ENCODE results near the gene STX16.

STX16 gene

DNA sequence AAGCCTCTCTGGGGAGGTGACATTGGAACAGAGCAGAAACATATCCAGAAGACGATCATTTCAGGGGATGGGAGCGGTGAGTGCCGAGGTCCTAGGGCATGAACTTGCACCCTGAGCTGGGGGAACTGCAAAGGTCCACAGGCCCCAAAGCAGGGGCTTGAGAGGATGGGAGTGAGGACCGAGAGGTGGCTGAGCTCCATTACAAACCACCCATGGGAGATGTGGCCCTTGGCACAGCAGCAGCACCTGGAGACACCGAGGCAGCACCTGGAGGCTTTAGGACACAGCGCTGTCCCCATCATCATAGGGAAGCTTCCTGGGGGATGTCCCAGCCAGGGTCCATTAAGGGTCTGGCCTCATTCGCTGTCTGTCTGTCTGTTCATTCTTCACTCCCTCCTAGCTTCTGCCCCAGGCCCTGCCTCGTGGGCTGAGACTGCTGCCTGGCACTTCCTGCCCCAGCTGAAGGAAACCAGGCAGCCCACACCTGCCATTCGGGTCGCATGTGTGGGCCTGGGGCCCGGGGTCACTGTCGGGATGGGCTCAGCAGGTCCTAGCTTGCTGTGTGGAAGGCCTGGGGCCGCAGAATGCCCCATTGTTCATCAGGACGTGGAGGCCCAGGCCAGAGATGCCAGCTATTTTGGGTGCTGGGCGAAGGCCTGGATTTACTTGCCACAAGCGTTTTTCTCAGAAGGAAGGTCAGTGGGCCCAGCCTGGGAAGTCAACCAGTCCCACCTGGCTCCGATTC, 42.8 kb upstream of the STX16 start:
- TF ChIP-seq, protein P1, sequence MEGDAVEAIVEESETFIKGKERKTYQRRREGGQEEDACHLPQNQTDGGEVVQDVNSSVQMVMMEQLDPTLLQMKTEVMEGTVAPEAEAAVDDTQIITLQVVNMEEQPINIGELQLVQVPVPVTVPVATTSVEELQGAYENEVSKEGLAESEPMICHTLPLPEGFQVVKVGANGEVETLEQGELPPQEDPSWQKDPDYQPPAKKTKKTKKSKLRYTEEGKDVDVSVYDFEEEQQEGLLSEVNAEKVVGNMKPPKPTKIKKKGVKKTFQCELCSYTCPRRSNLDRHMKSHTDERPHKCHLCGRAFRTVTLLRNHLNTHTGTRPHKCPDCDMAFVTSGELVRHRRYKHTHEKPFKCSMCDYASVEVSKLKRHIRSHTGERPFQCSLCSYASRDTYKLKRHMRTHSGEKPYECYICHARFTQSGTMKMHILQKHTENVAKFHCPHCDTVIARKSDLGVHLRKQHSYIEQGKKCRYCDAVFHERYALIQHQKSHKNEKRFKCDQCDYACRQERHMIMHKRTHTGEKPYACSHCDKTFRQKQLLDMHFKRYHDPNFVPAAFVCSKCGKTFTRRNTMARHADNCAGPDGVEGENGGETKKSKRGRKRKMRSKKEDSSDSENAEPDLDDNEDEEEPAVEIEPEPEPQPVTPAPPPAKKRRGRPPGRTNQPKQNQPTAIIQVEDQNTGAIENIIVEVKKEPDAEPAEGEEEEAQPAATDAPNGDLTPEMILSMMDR (IDR thresholded peaks at IDR 0.05; ENCODE audit: insufficient read depth, low read depth, low read length, missing control alignments) = no peak
- H3K4me3 ChIP-seq (ENCODE audit: low read length) = no peak overlapping the region
- no peak for DNase-seq (ENCODE audit: low read depth)

DNA sequence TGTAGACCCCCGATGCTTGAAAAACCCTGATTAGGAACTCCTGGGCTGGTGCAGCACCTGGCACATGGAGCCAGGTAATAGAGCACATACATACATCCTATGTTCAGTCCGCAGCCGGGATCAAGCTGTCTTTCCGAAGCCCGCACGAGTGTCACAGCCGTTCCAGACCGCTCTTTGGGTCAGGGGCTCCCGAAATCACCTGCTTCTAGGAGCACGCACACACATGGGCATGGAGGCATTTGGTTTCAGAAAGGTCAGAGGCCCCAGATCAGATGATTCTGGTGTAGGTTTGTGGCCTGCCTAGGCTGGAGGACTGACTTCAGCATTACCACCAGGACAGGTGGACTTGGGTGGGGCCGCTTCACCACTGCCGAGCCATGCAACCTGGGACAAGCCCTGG, 42.1 kb upstream of the STX16 start:
- no peak overlapping the region for H3K4me3 ChIP-seq (ENCODE audit: low read length)
- TF ChIP-seq, protein P1 (IDR thresholded peaks at IDR 0.05; ENCODE audit: insufficient read depth, low read depth, low read length, missing control alignments) = no peak
- no peak for DNase-seq (ENCODE audit: low read depth)

DNA sequence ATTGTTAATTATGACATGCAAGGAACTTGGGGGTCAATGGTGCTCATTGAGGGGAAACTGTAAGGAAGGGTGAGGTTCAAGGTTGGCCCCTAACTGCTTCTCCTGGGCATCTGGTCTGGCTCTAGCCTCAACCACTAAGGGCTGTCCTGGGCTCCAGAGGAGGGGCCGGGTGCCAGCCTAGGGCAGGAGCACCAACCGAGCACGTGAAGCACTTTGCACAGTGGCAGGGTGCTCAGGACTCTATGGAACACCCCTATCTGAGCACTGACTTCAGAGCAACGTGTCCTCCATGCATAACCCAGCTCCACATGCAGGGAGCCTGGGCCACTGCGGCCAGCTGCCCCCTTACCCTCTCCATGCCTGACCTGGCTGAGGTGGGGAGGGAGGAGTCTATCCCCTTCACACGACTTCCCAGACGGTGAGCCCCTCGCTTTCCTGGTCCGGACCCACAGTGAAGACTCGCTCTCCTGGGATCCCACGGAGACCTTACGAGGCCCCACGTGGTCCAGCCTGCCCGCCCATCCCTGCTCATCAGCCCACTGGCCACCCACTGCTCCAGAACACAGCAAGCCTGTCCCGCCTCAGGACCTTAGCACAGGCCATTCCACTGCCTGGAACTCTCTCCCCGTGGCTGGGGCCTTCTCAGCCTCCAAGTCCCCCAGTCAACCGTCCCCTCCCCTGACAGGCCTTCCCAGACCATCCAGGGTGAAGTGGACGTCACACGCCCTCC, 40.8 kb upstream of the STX16 start:
- H3K4me3 ChIP-seq (ENCODE audit: low read length) = no peak overlapping the region
- TF ChIP-seq, protein P1 (IDR thresholded peaks at IDR 0.05; ENCODE audit: insufficient read depth, low read depth, low read length, missing control alignments) = no peak
- no peak for DNase-seq (ENCODE audit: low read depth)

DNA sequence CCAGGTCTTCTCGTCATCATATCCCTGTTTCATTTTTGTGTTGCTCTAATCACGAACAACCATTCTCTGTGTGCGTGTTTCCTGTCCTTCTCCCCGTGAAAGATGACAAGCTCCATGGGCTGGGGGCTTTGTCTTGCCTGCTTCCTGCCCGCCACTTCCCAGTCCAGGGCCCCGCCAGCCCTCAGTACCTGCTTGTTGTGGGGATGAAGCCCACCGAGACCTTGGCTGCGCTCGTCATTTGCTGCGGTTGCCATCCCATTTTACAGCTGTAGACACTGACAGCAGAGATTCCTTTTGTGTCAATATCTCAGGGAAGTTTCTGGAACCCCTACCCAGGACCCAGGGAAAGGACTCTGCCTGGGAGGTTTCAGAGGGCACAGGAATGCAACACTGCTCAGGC, 40.3 kb upstream of the STX16 start:
- H3K4me3 ChIP-seq (ENCODE audit: low read length) = no peak overlapping the region
- TF ChIP-seq, protein P1 (IDR thresholded peaks at IDR 0.05; ENCODE audit: insufficient read depth, low read depth, low read length, missing control alignments) = no peak
- no peak for DNase-seq (ENCODE audit: low read depth)

DNA sequence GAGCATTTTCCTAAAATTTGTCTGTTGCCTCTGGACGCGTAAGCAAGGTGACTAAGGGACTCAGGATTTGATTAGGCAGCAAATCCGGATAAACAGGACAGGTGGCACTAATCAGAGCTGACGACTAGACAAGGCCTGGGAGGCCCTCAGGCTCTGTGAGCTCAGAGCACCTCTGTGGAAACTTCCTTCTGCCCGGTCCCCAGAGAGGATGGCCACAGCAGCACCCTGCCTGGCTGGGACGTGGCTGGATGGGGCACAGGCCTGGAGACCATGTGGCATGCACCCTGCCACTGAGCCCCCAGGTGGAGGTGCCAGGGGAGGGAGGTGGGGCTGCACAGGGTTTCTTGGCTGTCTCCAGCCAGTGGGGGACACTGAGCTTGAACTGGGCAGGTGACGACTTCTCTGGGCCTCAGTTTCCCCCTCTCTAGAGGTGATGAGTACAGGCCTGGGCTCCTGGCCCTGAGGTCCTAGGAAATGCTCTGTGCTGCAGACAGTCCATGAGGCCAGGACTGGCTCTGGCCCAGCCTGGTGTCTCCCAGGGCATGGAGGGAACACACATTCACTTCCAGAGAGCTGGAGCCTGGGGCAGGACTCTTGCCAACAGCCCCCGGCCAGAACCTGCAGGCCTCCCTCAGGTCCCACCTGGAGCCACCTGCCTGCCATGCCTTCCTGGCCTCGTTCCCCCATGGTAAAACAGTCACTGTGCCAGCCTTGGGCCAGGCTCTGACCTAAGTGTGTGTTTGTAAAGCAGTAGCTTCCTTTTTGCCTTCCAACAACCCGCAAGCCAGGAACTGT, 39.6 kb upstream of the STX16 start:
- no peak overlapping the region for H3K4me3 ChIP-seq (ENCODE audit: low read length)
- DNase-seq (ENCODE audit: low read depth) = peak; percentile 91
- TF ChIP-seq, protein P1 (IDR thresholded peaks at IDR 0.05; ENCODE audit: insufficient read depth, low read depth, low read length, missing control alignments) = no peak

DNA sequence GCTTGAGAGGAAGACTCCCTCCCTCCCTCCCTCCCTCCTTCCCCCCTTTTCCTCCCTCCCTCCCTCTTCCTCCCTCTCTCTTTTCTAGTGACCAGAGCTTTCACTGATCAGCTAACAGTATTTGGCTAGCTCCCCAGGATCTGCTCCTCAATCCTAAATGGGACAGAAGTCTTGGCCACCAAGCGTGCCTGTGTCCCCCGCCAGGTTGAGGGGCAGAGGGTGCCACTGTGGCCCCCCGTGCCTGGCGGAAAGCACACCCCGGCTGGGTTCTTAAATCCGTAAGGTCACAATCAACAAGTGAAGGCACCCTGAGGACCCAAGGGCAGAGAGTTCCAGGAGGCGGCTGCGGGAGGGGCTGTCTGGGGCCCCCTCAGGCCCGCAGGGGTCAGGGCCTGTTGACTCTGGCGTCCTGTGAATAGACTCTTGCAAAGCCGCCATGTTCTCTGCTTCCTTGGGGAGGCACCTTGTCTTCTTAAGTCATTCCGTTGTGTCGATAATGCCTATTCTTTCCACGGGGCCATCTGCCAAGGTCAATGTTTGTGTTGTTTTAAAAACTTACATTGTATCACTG, 38.9 kb upstream of the STX16 start:
- TF ChIP-seq, protein P1 (IDR thresholded peaks at IDR 0.05; ENCODE audit: insufficient read depth, low read depth, low read length, missing control alignments) = no peak
- DNase-seq (ENCODE audit: low read depth) = no peak
- no peak overlapping the region for H3K4me3 ChIP-seq (ENCODE audit: low read length)
